Ascending aorta (tissue), 2 donors: ENCODE results near the gene GPR156. TPM values are rescaled to one million over a fixed set of nuclear protein-coding genes. Genes with fewer than 3 reads are reported as not detected.
"Not testable (repeated sequence)": the region's sequence is repeated elsewhere in the genome, so short reads cannot be mapped to it uniquely, and the experiment has no call there.

ENCODE experiments used
- DNase-seq, 2 donors: peaks; one replicate each; pipeline ENCODE4 v3.0.0-alpha.2; 2019; ENCODE audit warnings: low spot score in 2 of 2
- H3K27ac ChIP-seq, 2 donors: fragments of 200-600 bp; sonication (generic); one replicate each; pipeline ENCODE4 v1.5.1; 2016 to 2017; ENCODE audit warnings: mild to moderate bottlenecking in 1 of 2
- H3K27me3 ChIP-seq: fragments of 200-600 bp; sonication (generic); one replicate; pipeline ENCODE4 v1.5.1; 2017
- H3K36me3 ChIP-seq, 2 donors: fragments of 200-600 bp; sonication (generic); one replicate each; pipeline ENCODE4 v1.5.1; 2016
- H3K4me1 ChIP-seq, 2 donors: fragments of 200-600 bp; sonication (generic); one replicate each; pipeline ENCODE4 v1.5.1; 2016 to 2017; ENCODE audit warnings: mild to moderate bottlenecking in 1 of 2
- H3K4me3 ChIP-seq, 2 donors: fragments of 200-600 bp; sonication (generic); one replicate each; pipeline ENCODE4 v1.5.1; 2016 to 2017; ENCODE audit warnings: mild to moderate bottlenecking in 1 of 2
- H3K9me3 ChIP-seq, 2 donors: fragments of 200-600 bp; sonication (generic); one replicate each; pipeline ENCODE4 v1.5.1; 2016
- intact Hi-C: fragments of 100-400 bp; cut with DNase I; formaldehyde crosslinking; loops from one replicate; pipeline ENCODE4 v1.15.1; 2023
- total RNA-seq: library from RNA; depleted of rRNA; stranded (reverse); fragments of >200 nt; gene quantifications from one replicate; pipeline ENCODE4 v1.1.0, GENCODE V29; 2016
- TF ChIP-seq, protein P1 (sequence below), 3 experiments: fragments of 200-600 bp in 2 of 3; fragments of 450-650 bp in 1 of 3; sonication (generic) in 2 of 3; IDR thresholded peaks; one replicate each; pipeline ENCODE4 v1.5.1; 2016 to 2019; ENCODE audit warnings: antibody characterized with exemption in 3 of 3, mild to moderate bottlenecking in 1 of 3, moderate library complexity in 1 of 3

GPR156 gene
- total RNA-seq, 1 donor from 2014 or later: not detected

DNA sequence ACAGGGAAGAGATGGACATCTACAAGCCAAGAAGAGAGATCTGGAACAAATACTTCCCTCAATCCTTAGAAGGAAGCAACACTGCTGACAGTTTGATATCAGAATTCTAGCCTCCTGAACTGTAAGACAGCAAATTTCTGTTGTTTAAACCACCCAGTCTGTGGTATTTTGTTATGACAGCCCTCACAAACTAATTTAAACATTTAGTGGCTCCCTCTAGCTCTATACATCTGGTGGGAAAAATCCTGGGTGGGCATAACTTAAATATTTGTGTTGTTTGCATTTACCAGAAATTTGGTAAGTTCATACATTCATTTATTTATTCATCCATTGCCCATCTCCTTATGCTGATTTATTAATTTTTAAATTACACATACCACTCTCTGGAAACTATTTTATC is 128.3 kb downstream of the GPR156 start:
- H3K4me3 ChIP-seq: no peak overlapping the region
- no peak overlapping the region for H3K27ac ChIP-seq
- no peak for DNase-seq
- H3K36me3 ChIP-seq: no peaks in the 10 kb centered on the region
- peaks cover 3% of the 10 kb centered on the region in 2 donors for H3K4me1 ChIP-seq
- intact Hi-C loops: no loop called here
- no peaks in the 10 kb centered on the region for H3K9me3 ChIP-seq
- TF ChIP-seq, protein P1, sequence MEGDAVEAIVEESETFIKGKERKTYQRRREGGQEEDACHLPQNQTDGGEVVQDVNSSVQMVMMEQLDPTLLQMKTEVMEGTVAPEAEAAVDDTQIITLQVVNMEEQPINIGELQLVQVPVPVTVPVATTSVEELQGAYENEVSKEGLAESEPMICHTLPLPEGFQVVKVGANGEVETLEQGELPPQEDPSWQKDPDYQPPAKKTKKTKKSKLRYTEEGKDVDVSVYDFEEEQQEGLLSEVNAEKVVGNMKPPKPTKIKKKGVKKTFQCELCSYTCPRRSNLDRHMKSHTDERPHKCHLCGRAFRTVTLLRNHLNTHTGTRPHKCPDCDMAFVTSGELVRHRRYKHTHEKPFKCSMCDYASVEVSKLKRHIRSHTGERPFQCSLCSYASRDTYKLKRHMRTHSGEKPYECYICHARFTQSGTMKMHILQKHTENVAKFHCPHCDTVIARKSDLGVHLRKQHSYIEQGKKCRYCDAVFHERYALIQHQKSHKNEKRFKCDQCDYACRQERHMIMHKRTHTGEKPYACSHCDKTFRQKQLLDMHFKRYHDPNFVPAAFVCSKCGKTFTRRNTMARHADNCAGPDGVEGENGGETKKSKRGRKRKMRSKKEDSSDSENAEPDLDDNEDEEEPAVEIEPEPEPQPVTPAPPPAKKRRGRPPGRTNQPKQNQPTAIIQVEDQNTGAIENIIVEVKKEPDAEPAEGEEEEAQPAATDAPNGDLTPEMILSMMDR (IDR thresholded peaks at IDR 0.05): no peak
- H3K27me3 ChIP-seq: no peaks in the 10 kb centered on the region

DNA sequence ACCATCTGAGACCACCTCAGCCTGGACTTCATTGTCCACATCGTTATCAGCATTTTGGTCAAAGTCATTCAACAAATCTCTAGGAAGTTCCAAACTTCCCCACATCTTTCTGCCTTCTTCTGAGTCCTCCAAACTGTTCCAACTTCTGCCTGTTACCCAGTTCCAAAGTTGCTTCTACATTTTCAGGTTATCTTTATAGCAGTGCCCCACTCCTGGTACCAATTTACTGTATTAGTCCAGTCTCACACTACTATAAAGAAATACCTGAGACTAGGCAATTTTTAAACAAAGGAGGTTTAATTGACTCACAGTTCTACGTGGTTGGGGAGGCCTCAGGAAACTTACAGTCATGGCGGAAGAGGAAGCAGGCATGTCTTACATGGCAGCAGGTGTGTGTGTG is 129.3 kb downstream of the GPR156 start:
- H3K9me3 ChIP-seq, intact Hi-C loops, H3K36me3 ChIP-seq, DNase-seq, H3K27me3 ChIP-seq, H3K4me1 ChIP-seq, H3K4me3 ChIP-seq, H3K27ac ChIP-seq: not testable (repeated sequence)

DNA sequence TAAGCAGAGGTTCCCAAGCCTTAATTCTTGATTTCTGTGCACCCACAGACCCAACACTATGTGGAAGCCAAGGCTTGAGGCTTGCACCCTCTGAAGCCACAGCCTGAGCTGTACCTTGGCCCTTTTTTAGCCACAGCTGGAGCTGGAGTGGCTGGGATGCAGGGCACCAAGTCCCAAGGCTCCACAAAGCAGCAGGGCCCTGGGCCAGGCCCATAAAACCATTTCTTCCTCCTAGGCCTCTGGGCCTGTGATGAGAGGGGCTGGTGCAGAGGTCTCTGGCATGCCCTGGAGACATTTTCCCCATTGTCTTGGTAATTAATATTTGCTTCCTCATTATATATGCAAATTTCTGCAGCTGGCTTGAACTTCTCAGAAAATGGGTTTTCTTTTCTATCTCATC is 129.9 kb downstream of the GPR156 start:
- Histone ChIP-seq H3K4me1 (peaks cover 0 to 3% of the 10 kb centered on the region in 2 donors), H3K27me3 (no peaks in the 10 kb centered on the region), H3K36me3 (no peaks in the 10 kb centered on the region), H3K9me3 (no peaks in the 10 kb centered on the region), H3K27ac (no peak overlapping the region), H3K4me3 (no peak overlapping the region)
- TF ChIP-seq, protein P1 (IDR thresholded peaks at IDR 0.05): no peak
- DNase-seq: no peak
- intact Hi-C loops: no loop called here

DNA sequence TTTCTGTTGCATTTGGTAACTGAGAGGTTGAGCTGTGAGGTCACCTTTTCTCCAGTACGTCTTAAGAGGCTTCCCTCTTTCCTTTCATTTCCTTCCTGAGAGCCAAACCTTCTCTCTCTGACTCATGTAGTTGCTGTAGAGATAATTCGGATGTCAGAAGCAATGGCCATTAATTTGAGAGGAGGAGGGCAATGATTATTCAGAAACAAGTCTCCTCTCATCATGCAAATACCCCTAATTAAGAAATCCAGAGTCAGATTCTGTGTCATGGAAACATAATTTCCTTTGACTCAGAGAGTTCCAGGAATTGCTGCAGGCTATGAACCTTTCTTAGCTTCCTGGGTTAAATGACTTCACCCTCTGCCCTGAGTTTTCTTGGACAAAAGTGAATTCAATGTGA is 131.7 kb downstream of the GPR156 start:
- no peaks in the 10 kb centered on the region for H3K4me1 ChIP-seq
- DNase-seq: no peak
- intact Hi-C loops: no loop called here
- no peak overlapping the region for H3K4me3 ChIP-seq
- H3K36me3 ChIP-seq: no peaks in the 10 kb centered on the region
- no peaks in the 10 kb centered on the region for H3K27me3 ChIP-seq
- no peak overlapping the region for H3K27ac ChIP-seq
- H3K9me3 ChIP-seq: no peaks in the 10 kb centered on the region
- TF ChIP-seq, protein P1 (IDR thresholded peaks at IDR 0.05): no peak

DNA sequence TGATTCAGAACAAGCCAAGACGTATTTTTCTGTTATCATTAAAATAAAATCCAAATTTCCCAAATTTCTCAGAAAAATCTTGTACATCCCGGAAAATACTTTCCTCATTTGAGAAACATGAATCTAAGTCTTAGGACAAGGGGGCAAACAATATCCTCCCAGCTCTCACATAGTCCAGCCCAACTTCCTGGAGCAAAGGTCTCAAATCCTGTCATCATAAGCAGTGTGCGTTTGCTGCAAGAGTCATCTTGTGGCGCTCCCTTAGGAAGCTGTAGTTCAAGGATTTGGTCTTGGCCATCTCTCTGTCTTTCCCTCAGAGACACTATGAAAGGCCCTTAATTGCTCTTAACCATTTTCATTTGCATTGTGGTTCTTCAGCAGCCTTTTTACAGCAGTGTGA is 133.2 kb downstream of the GPR156 start:
- TF ChIP-seq, protein P1 (IDR thresholded peaks at IDR 0.05): no peak
- no peak for DNase-seq
- Histone ChIP-seq H3K36me3 (no peaks in the 10 kb centered on the region), H3K4me1 (no peaks in the 10 kb centered on the region), H3K27ac (no peak overlapping the region), H3K4me3 (no peak overlapping the region), H3K9me3 (no peaks in the 10 kb centered on the region), H3K27me3 (no peaks in the 10 kb centered on the region)
- intact Hi-C loops: no loop called here

DNA sequence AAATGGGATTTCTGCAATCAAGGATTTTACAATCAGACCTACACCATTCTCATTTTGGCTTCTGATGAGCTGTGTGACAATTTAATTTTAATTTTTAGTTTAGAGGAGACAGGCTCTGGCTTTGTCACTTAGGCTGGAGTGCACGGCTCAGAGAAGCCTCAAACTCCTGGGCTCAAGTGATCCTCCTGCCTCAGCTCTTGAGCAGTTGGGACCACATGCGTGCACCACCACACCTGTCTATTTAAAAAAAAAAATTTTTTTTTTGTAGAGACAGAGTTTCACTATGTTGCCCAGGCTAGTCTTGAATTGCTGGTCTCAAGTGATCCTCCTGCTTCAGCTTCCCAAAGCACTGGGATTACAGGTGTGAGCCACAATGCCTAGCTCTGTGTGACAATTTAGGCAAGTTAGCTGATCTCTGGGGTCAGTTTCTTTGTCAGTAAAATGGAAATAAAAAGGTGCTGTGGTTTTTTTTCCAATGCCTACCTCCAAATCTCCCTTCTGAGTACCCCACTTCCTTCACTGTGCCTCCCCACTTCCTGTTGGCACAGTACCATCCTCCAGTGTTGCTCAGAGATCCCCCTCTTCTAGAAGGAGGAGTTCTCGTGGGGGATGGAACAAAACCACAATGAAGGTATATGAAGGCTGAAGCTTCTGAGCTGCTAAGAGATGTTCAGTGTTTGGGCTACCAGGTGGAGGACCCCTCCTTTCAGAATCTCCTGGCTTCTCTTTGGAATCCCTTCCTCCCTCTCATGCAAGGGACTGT is 136.7 kb downstream of the GPR156 start:
- H3K9me3 ChIP-seq: no peaks in the 10 kb centered on the region
- intact Hi-C loops: no loop called here
- H3K36me3 ChIP-seq: no peaks in the 10 kb centered on the region
- no peaks in the 10 kb centered on the region for H3K27me3 ChIP-seq
- H3K4me3 ChIP-seq: no peak overlapping the region
- DNase-seq: no peak
- no peak overlapping the region for H3K27ac ChIP-seq
- TF ChIP-seq, protein P1 (IDR thresholded peaks at IDR 0.05): no peak
- no peaks in the 10 kb centered on the region for H3K4me1 ChIP-seq
